HG03571 (cell line): ENCODE results near the gene MAN1C1.

Experiments used
- ATAC-seq: cut with Tn5 transposase; IDR thresholded peaks from one replicate; pipeline ENCODE4 v1.9.1; 2021; ENCODE audit not compliant: unreplicated experiment

Gene MAN1C1

GRCh38 chr1:25829046-25829445 is 212.5 kb downstream of the MAN1C1 start:
- ATAC-seq = no peak

- no peak for ATAC-seq
These were observed 215.1 kb downstream of the MAN1C1 start for GRCh38 chr1:25831569-25832196.

GRCh38 chr1:25832336-25833037 is 215.9 kb downstream of the MAN1C1 start:
- ATAC-seq = no peak

GRCh38 chr1:25833158-25833557 is 216.6 kb downstream of the MAN1C1 start:
- ATAC-seq = no peak
